ENCODE results near the gene CHD1. TPM values are rescaled to one million over a fixed set of nuclear protein-coding genes. Genes with fewer than 3 reads are reported as not detected.

The CHD1 gene
- total RNA-seq, 1 experiment from 2014 or later, result 55.1 TPM

- DNase-seq (ENCODE audit: low spot score), result no peak
These were observed 8.3 kb upstream of the CHD1 start for GRCh38 chr5:98936948-98937715.

GRCh38 chr5:98935206-98935605 is 6.4 kb upstream of the CHD1 start:
- DNase-seq (ENCODE audit: low spot score), result no peak

GRCh38 chr5:98934546-98934945 is 5.7 kb upstream of the CHD1 start:
- DNase-seq (ENCODE audit: low spot score), result peak; percentile 16

- no peak for DNase-seq (ENCODE audit: low spot score)
These were observed 4.8 kb upstream of the CHD1 start for GRCh38 chr5:98933445-98934072.

GRCh38 chr5:98930972-98931762 is 2.4 kb upstream of the CHD1 start:
- no peak for DNase-seq (ENCODE audit: low spot score)

- no peak for DNase-seq (ENCODE audit: low spot score)
These were observed 997 bp upstream of the CHD1 start for GRCh38 chr5:98929710-98930298.

GRCh38 chr5:98927989-98928872 is 576 bp downstream of the CHD1 start:
- peak; percentile 46 for DNase-seq (ENCODE audit: low spot score)

- DNase-seq (ENCODE audit: low spot score), result peak; percentile 71
These were observed 1.4 kb downstream of the CHD1 start for GRCh38 chr5:98927242-98927988.

- no peak for DNase-seq (ENCODE audit: low spot score)
These were observed 4.8 kb downstream of the CHD1 start for GRCh38 chr5:98923966-98924365.

- DNase-seq (ENCODE audit: low spot score), result no peak
These were observed 6.8 kb downstream of the CHD1 start for GRCh38 chr5:98921947-98922505.

- DNase-seq (ENCODE audit: low spot score), result no peak
These were observed 11.4 kb downstream of the CHD1 start for GRCh38 chr5:98917433-98917832.

- DNase-seq (ENCODE audit: low spot score), result no peak
These were observed 12.3 kb downstream of the CHD1 start for GRCh38 chr5:98916540-98916939.

GRCh38 chr5:98913911-98914310 is 14.9 kb downstream of the CHD1 start:
- no peak for DNase-seq (ENCODE audit: low spot score)

- DNase-seq (ENCODE audit: low spot score), result no peak
These were observed 17.3 kb downstream of the CHD1 start for GRCh38 chr5:98911280-98912040.

- no peak for DNase-seq (ENCODE audit: low spot score)
These were observed 19.4 kb downstream of the CHD1 start for GRCh38 chr5:98909363-98909762.

- no peak for DNase-seq (ENCODE audit: low spot score)
These were observed 20.9 kb downstream of the CHD1 start for GRCh38 chr5:98907951-98908350.

- no peak for DNase-seq (ENCODE audit: low spot score)
These were observed 22.0 kb downstream of the CHD1 start for GRCh38 chr5:98906756-98907355.

GRCh38 chr5:98905857-98906688 is 22.7 kb downstream of the CHD1 start:
- DNase-seq (ENCODE audit: low spot score), result peak; percentile 55
